ENCODE data around the gene ADORA3.

Gene ADORA3

GRCh38 chr1:111507411-111508201 is 4.2 kb upstream of the ADORA3 start:
- peak; percentile 29 to 65 for DNase-seq (ENCODE audit: low read depth in 1 of 2, low spot score in 1 of 2)

- no peak for DNase-seq (ENCODE audit: low read depth in 1 of 2, low spot score in 1 of 2)
Observed at GRCh38 chr1:111506561-111506960, 3.1 kb upstream of the ADORA3 start.

DNA sequence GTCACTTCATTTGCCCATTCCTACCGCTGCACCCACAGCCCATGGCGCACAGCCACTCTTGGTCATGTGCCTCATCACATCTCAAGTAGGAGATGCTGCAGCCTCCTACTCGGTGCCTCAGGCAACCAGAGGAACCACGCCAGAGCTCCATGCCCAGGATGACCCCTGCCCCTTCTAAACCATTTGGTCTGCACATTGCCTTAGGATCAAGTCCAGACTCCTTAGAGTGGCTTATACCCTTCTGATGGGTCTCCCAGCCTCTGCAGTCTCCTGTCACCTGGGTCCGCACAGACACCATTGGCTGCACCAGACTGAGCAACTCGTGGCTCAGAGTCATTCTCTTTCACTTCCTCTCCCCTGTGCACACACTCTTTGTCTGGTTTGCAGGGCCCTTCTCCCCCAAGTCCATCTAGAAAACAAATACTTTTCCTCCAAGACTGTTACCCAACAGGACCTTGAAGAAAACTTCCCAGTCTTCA is 2.2 kb upstream of the ADORA3 start:
- no peak for DNase-seq (ENCODE audit: low read depth in 1 of 2, low spot score in 1 of 2)

DNA sequence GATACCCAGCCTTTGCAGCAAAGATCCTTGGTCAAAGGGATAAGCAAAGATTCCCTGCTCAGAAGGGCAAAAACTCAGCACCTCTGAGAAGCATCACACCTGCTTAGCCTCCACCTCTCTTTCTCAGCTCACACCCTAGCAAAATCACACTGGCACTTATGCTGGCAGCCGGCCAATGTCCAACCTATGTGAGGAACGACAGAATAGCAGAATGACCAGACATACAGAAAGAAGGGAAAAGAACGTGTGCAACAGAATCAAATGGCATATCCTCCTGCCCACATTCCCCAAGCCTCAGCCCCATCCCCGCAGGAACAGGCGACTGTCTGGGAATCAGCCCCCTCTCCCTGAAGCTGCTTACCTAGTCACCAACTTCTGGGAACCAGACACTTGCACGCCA is 664 bp upstream of the ADORA3 start:
- no peak for DNase-seq (ENCODE audit: low read depth in 1 of 2, low spot score in 1 of 2)

GRCh38 chr1:111501645-111502044 is 1.8 kb downstream of the ADORA3 start:
- DNase-seq (ENCODE audit: low read depth in 1 of 2, low spot score in 1 of 2), result no peak

DNA sequence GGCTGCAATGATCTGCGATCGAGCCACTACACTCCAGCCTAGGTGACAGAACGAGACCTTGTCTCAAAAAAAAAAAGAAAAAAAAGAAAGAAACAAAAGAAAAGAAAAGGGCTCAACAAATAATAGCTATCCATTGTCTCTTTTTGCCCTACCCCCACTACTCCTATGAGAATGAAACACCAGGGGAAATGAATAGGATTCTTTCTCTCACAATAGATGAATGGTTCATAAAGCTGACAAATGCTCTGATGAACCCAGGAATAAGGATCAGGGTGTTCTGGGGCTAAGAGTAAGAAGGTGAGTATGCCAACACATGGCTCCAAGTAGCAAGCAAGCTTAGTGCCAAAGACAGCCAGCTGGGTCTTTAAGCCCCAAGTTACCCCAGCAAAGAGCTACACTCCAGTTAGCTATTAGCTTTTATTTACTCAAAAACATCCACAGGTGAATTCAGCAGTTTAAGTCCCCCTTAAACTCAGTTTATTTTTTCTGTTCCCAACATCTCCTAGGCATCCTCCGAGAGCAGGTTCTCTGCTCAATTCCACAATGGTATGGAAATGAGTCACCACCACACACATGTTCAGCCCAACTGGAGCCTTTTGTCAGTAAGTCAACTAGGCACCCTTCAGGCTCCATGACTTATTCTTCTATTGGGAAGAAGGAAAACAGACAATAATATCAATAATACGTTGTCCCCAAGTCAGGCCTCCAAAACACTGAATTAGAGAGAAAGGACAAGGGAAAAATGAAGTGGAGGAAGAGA is 4.2 kb downstream of the ADORA3 start:
- no peak for DNase-seq (ENCODE audit: low read depth in 1 of 2, low spot score in 1 of 2)

DNA sequence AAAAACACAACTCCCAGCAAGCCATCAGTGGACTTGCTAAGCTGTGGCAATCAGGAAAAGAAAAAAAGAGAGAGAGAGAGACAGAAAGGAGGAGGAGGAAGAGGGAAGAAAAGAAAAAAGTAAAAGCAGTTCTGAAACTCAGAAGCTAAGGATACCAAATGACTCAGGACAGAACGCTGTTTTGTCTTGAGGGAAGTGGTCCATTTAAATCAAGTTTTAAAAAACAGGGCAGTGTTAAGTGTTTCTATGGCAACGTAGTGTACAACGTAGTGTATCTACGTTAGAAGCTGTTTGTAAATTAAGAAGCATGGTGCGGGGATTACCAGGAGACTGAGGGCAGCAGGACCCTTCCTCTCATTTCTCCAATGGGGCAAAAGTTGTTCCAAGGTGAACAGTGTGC is 5.8 kb downstream of the ADORA3 start:
- DNase-seq (ENCODE audit: low read depth in 1 of 2, low spot score in 1 of 2), result no peak

DNA sequence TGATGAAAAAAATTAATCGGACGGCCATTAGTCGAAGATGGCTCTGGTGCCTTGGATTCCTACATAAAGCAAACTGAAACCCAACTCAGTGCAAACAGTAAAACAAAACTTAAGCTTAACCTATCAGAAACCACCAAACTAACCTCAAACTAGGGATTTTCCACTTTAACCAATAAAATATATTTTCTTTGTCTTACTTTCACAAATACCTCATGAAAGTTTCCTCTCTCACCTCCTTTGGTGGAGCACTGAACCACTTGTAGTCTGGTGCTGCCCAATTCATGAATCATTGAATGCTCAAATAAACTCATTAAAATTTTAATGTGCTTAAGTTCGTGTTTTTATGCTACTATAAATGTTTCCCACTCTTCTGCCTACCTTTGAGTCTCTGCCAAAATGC is 7.0 kb downstream of the ADORA3 start:
- DNase-seq (ENCODE audit: low read depth in 1 of 2, low spot score in 1 of 2), result no peak

DNA sequence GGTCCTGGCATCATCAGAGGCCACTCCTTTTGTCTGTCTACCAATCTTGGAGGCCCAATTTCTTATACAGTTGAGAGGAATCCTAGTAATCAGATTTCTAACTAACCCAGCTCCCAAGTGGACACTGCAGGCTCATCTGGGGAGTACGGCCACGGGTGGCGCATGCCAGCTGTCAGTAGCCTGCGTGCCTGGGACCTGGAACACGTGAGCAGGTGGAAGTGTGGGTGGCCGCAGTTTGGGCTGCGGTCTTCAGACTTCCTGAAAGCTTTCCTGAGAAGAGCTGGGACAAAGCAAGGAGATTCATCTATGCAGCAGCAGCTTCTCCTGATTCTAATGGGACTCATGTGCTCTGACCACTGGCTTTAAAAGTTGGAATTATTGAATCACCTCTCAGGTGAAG is 12.4 kb downstream of the ADORA3 start:
- no peak for DNase-seq (ENCODE audit: low read depth in 1 of 2, low spot score in 1 of 2)

- no peak for DNase-seq (ENCODE audit: low read depth in 1 of 2, low spot score in 1 of 2)
Observed at GRCh38 chr1:111490220-111490619, 13.2 kb downstream of the ADORA3 start.

- no peak for DNase-seq (ENCODE audit: low read depth in 1 of 2, low spot score in 1 of 2)
Observed at GRCh38 chr1:111489604-111490003, 13.8 kb downstream of the ADORA3 start.

- DNase-seq (ENCODE audit: low read depth in 1 of 2, low spot score in 1 of 2), result no peak
Observed at GRCh38 chr1:111488669-111489068, 14.8 kb downstream of the ADORA3 start.

DNA sequence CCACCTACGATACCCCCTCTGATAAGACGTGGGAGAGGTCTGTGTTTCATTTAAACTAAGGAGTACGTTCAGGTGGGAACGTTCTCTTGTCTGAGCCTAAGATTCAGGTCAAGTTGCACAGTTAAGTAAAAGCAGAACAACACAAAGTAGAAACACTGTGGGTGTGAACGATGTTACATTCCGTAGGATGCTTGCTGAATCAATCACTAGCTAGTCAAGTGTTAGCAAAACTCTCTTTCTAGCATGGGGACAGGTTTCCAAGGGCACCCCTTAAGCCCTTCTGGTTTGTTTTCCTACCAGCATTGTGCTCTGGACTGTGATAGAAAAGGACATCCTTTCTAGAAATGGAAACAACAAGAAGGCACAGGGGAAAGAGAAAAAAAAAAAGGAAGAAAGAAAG is 16.3 kb downstream of the ADORA3 start:
- DNase-seq (ENCODE audit: low read depth in 1 of 2, low spot score in 1 of 2), result no peak

DNA sequence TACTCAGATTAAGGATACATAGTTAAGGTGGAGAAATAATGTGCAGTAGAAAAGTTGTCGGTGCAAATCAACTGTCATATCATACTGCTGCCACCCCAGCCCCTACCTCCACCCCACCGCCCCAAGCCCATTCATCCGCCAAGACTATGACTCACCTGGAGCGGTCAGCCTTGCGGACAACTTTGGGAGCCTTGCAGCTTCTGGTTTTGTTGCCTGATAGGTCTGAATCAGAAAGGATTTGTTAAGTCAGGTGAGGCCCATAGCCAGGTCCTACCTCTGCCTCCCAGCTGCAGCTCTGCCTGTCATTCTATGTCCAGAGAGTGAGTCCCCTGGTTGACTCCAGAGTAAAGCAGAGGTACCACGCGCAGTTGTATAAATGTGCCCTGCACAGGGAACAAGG is 17.0 kb downstream of the ADORA3 start:
- no peak for DNase-seq (ENCODE audit: low read depth in 1 of 2, low spot score in 1 of 2)

GRCh38 chr1:111484391-111485026 is 18.9 kb downstream of the ADORA3 start:
- DNase-seq (ENCODE audit: low read depth in 1 of 2, low spot score in 1 of 2), result no peak

DNA sequence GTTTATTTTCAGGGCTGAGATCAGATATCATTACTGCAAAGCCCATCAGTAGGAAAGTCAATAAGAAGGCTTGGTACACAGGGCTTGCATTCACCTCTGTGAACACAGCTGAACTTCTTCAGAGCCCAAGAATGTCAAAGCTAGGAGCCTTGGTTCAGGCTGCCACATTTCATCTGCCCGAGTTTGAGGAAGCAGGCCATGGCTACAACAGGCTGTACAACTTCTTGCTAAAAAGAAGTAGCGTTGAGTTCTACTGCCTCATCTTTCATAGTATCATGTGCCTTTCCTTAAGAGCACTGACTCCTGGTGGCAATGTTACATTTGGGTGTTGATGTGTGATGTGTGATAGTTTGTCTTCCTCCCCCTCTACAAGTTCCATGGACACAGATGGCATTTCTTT is 19.6 kb downstream of the ADORA3 start:
- no peak for DNase-seq (ENCODE audit: low read depth in 1 of 2, low spot score in 1 of 2)

- DNase-seq (ENCODE audit: low read depth in 1 of 2, low spot score in 1 of 2), result no peak
Observed at GRCh38 chr1:111483166-111483565, 20.3 kb downstream of the ADORA3 start.

DNA sequence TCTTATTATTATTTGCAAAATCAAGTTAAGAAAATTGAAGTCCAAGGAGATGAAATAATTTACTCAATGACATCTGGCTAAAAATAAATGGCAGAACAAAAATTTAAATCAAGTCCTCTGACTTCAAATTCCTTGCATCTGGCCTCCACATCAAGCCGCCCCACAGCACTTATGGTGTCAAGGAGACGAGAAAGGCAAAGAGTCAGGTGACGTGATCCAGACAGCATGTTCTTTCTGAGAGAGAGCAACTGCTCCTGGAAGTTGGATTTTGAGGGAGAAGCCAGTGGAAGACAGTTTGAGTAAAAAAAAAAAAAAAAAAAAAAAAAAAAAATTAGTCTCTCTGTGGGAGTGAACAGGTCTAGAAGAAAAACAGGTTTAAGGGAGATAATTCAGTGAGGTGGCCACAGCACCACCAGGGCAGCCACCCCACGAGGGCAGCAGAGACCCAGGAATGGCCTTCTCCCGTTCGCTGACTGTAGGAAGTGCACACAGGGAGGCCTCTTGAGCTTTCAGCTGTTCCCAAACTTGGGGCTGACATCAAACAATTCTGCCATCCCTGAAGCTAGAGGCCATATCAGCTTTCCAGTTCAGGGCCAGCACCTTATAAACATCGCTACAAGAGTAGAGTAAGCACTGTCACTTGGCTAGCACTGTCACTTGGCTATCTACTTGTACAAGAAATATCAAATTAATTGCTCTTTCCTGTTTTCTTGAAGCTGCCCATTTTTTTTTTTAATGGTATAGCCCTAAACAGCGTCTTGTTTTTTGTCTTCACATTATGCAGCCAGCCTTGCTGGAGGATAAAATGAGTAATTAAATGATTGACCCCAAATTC is 21.8 kb downstream of the ADORA3 start:
- peak; percentile 16 to 41 for DNase-seq (ENCODE audit: low read depth in 1 of 2, low spot score in 1 of 2)

DNA sequence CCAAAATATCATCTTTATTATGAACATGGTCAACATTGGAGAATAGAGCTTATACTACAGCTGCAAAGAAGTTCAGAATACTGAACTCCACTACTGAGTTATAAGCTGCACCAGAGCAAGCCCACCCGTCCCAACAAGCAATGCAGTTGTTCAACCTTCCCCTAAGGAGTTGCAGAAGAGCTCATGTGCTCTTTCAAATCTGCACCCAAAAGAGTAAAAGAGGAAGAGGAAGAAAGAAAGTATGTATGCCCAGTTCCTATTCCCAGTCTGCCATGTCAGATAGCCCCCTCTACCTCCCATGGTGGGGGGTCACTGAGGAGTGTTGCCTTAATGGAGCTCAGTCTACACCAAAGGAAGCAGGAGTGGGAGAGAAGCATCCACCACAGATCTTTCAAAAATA is 22.8 kb downstream of the ADORA3 start:
- no peak for DNase-seq (ENCODE audit: low read depth in 1 of 2, low spot score in 1 of 2)

DNA sequence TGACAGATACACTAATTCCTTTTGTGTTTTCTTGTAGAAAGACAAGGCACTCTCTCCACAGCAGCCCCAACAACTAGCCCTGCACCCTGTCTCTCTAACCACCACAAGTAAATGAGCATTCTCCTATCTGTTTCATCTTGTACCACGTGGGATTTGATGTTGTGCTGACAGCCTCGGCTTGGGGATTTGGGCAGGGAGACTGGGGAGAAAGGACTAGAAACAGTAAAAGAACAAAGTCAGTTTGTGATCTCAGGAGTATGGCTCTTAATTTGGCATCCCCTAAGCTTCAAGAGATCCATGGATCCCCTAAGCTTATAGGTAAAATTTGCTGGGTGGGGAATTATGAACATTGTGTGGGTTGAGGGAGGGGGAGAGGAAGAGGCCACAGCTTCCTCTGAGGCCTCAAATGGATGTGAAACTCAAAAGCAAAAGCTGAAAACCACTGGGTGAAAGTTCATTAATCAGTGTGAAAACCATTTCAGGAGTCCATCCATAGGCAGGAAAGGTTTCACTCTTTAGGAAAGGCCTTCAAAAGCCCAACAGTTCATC is 26.6 kb downstream of the ADORA3 start:
- DNase-seq (ENCODE audit: low read depth in 1 of 2, low spot score in 1 of 2), result no peak

GRCh38 chr1:111476214-111476613 is 27.2 kb downstream of the ADORA3 start:
- no peak for DNase-seq (ENCODE audit: low read depth in 1 of 2, low spot score in 1 of 2)
